GM12873 (cell line): ENCODE results near the gene ASNSD1.

Source experiments
- CTCF ChIP-seq: IDR thresholded peaks from 2 replicates; pipeline ENCODE4 v1.5.1; 2012; ENCODE audit warnings: low read depth, mild to moderate bottlenecking, moderate library complexity, low read length, control low read depth; ENCODE audit not compliant: insufficient read depth; ENCODE audit errors: missing control alignments

Gene ASNSD1

GRCh38 chr2:189702071-189702470 is 40.8 kb downstream of the ASNSD1 start:
- TF ChIP-seq CTCF = peak; percentile 9

- TF ChIP-seq CTCF = no peak
Measured at GRCh38 chr2:189709501-189710221, 48.4 kb downstream of the ASNSD1 start.

- TF ChIP-seq CTCF = no peak
Measured at GRCh38 chr2:189719571-189719970, 58.3 kb downstream of the ASNSD1 start.
